Liver (tissue), 9 donors: Measurements from ENCODE around the gene DNAJC11. TPM values are rescaled to one million over a fixed set of nuclear protein-coding genes. Genes with fewer than 3 reads are reported as not detected.

ENCODE experiments used
- DNase-seq: peaks from one replicate; pipeline ENCODE4 v3.0.0-alpha.2; 2017; ENCODE audit warnings: low spot score
- H3K27ac ChIP-seq, 2 donors: one replicate each; pipeline ENCODE4 v1.7.0; 2013; ENCODE audit warnings: inconsistent platforms in 2 of 2, low read length in 2 of 2, control low read depth in 1 of 2, low read depth in 1 of 2, mild to moderate bottlenecking in 1 of 2
- H3K27me3 ChIP-seq, 4 donors: one replicate each; pipeline versions ENCODE4 v1.6.1 to v1.7.0; 2013; ENCODE audit warnings: low read length in 3 of 4, inconsistent platforms in 1 of 4, mild to moderate bottlenecking in 1 of 4, moderate library complexity in 1 of 4; ENCODE audit not compliant: control insufficient read depth in 4 of 4, insufficient read depth in 4 of 4
- H3K36me3 ChIP-seq, 4 donors: one replicate each; pipeline versions ENCODE4 v1.6.1 to v1.7.0; 2013; ENCODE audit warnings: low read length in 3 of 4, mild to moderate bottlenecking in 3 of 4, low read depth in 1 of 4, moderate library complexity in 1 of 4; ENCODE audit not compliant: control insufficient read depth in 4 of 4, insufficient read depth in 3 of 4
- H3K4me1 ChIP-seq, 4 donors: one replicate each; pipeline versions ENCODE4 v1.6.1 to v1.7.0; 2013; ENCODE audit warnings: low read length in 3 of 4, mild to moderate bottlenecking in 3 of 4, moderate library complexity in 1 of 4; ENCODE audit not compliant: control insufficient read depth in 4 of 4, insufficient read depth in 4 of 4
- H3K4me3 ChIP-seq, 3 donors: one replicate each; pipeline versions ENCODE4 v1.6.1 to v1.7.0; 2013; ENCODE audit warnings: low read length in 3 of 3, control low read depth in 1 of 3, low read depth in 1 of 3, mild to moderate bottlenecking in 1 of 3
- H3K9ac ChIP-seq, 2 donors: one replicate each; pipeline ENCODE4 v1.7.0; 2013; ENCODE audit warnings: low read length in 2 of 2, mild to moderate bottlenecking in 2 of 2, moderate library complexity in 2 of 2, control low read depth in 1 of 2, low read depth in 1 of 2
- H3K9me3 ChIP-seq, 4 donors: one replicate each; pipeline versions ENCODE4 v1.6.1 to v1.7.0; 2013; ENCODE audit warnings: low read length in 3 of 4; ENCODE audit not compliant: control insufficient read depth in 4 of 4
- EGR1 ChIP-seq, 2 donors: IDR thresholded peaks; 2 replicates each; pipeline ENCODE4 v1.6.1; 2016 to 2018; ENCODE audit warnings: antibody characterized with exemption in 2 of 2, low read depth in 2 of 2
- FOXA1 ChIP-seq: IDR thresholded peaks from 2 replicates; pipeline ENCODE4 v1.6.1; 2016; ENCODE audit warnings: antibody characterized with exemption
- FOXA2 ChIP-seq: IDR thresholded peaks from 2 replicates; pipeline ENCODE4 v1.6.1; 2016; ENCODE audit warnings: antibody characterized with exemption
- GABPA ChIP-seq, 2 donors: IDR thresholded peaks in 1 of 2; conservative IDR thresholded peaks in 1 of 2; 2 replicates each; pipeline ENCODE4 v1.6.1; 2016; ENCODE audit warnings: antibody characterized with exemption in 2 of 2, mild to moderate bottlenecking in 1 of 2, moderate library complexity in 1 of 2
- HNF4A ChIP-seq, 2 donors: conservative IDR thresholded peaks; 2 replicates each; pipeline ENCODE4 v1.6.1; 2016; ENCODE audit warnings: antibody characterized with exemption in 2 of 2, mild to moderate bottlenecking in 2 of 2
- HNF4G ChIP-seq: IDR thresholded peaks from 2 replicates; pipeline ENCODE4 v1.6.1; 2016; ENCODE audit warnings: antibody characterized with exemption
- JUND ChIP-seq, 2 donors: IDR thresholded peaks; 2 replicates each; pipeline ENCODE4 v1.6.1; 2016; ENCODE audit warnings: antibody characterized with exemption in 2 of 2
- NR2F2 ChIP-seq: IDR thresholded peaks from 2 replicates; pipeline ENCODE4 v1.6.1; 2016; ENCODE audit warnings: antibody characterized with exemption
- RXRA ChIP-seq, 2 donors: IDR thresholded peaks; 2 replicates each; pipeline ENCODE4 v1.6.1; 2017 to 2018; ENCODE audit warnings: antibody characterized with exemption in 2 of 2, mild to moderate bottlenecking in 1 of 2
- TAF1 ChIP-seq: conservative IDR thresholded peaks from 2 replicates; pipeline ENCODE4 v1.6.1; 2016; ENCODE audit warnings: antibody characterized with exemption, mild to moderate bottlenecking
- YY1 ChIP-seq: IDR thresholded peaks from 2 replicates; pipeline ENCODE4 v1.6.1; 2016; ENCODE audit warnings: antibody characterized with exemption, mild to moderate bottlenecking
- WGBS: extraction: QIAGEN DNeasy Blood & Tissue Kit; methylation state at CpG from one replicate; pipeline ENCODE4 v1.1.7; 2013; 5-methylcytosine and 5-hydroxymethylcytosine counted together
- polyA plus RNA-seq, 2 donors: library from polyadenylated mRNA; stranded (reverse) in 1 of 2; unstranded in 1 of 2; fragments of 200-250 nt in 1 of 2; fragments of >200 nt in 1 of 2; fragmentation: Nextera tagmentation in 1 of 2; extraction: Ambion mirVana in 1 of 2; gene quantifications; one replicate each; pipeline versions ENCODE4 v1.2.1 to v1.2.3, GENCODE V29; 2013 to 2015
- total RNA-seq, 2 donors: library from RNA; depleted of rRNA; stranded (reverse); fragments of >200 nt; gene quantifications; one replicate each; pipeline ENCODE4 v1.2.3, GENCODE V29; 2014
- TF ChIP-seq, protein P1 (sequence below): IDR thresholded peaks from 2 replicates; pipeline ENCODE4 v1.6.1; 2016; ENCODE audit warnings: antibody characterized with exemption, mild to moderate bottlenecking
- TF ChIP-seq, protein P2 (sequence below): IDR thresholded peaks from 2 replicates; pipeline ENCODE4 v1.6.1; 2016; ENCODE audit warnings: antibody characterized with exemption
- TF ChIP-seq, protein P3 (sequence below): IDR thresholded peaks from 2 replicates; pipeline ENCODE4 v1.6.1; 2016; ENCODE audit warnings: antibody characterized with exemption
- TF ChIP-seq, protein P4 (sequence below): fragments of 150-350 bp; IDR thresholded peaks from 2 replicates; pipeline ENCODE4 v1.5.1; 2017; ENCODE audit warnings: improper control_type of control experiment, low read depth, low read length; ENCODE audit not compliant: missing input control
- TF ChIP-seq, protein P5 (sequence below): IDR thresholded peaks from 2 replicates; pipeline ENCODE4 v1.6.1; 2016; ENCODE audit warnings: antibody characterized with exemption
- donor health status: healthy.
- donor health status: healthy.
- donor health status: healthy.
- donor health status: healthy.
- donor health status: healthy.

Gene DNAJC11
- total and polyA plus RNA-seq, 4 donors: 16.5 to 36.1 (median 23.8) TPM

DNA sequence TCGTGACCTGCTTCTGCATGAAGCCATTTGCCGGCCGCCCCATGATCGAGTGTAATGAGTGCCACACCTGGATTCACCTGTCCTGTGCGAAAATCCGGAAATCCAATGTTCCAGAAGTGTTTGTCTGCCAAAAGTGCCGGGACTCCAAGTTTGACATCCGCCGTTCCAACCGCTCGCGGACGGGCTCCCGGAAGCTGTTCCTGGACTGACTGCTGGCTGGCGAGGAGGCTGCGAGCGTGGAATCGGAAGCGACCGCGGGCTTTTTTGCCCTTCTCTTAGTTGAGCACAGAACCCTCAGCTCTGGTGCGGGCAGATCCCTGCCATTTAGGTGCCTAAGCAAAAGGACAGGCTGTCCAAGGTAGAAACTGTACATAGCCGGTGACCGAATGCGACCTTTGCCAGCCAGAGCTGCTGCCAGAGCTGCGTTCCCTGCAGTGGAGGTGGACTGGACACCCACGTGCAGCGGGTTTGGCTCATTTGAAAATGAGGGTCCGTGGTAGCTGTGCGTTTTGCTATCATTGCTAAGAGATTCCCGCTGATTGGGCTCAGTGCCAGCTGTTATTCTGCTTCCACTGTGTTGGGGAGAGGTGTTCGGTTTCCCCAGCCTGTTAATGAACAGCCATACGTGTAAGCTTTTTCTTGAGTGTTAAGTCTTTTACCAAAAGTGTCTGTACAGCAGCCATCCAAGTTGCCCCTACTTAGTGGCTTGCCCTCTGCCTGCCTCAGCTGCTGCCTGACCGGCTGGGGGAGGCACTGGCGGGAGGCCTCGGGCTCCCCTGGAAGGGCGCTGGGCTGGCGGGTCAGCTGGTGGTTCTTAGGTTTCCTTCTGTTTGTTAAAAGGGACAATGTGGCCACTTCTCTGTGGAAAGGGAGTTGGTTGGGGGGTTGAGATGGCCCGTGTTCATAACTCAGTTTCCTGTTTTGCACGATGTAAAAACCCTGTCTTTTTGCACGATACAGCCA lies 79.9 kb downstream of the DNAJC11 start:
- Histone ChIP-seq H3K9me3 (no peaks in the 10 kb centered on the region), H3K4me3 (no peak overlapping the region), H3K27ac (peak overlapping the region; percentile 8 to 52), H3K27me3 (no peaks in the 10 kb centered on the region), H3K4me1 (peaks cover 6 to 52% (median 39%) of the 10 kb centered on the region in 4 donors), H3K36me3 (peaks cover 1 to 7% (median 5%) of the 10 kb centered on the region in 4 donors), H3K9ac (no peak overlapping the region)
- TF ChIP-seq, protein P1, sequence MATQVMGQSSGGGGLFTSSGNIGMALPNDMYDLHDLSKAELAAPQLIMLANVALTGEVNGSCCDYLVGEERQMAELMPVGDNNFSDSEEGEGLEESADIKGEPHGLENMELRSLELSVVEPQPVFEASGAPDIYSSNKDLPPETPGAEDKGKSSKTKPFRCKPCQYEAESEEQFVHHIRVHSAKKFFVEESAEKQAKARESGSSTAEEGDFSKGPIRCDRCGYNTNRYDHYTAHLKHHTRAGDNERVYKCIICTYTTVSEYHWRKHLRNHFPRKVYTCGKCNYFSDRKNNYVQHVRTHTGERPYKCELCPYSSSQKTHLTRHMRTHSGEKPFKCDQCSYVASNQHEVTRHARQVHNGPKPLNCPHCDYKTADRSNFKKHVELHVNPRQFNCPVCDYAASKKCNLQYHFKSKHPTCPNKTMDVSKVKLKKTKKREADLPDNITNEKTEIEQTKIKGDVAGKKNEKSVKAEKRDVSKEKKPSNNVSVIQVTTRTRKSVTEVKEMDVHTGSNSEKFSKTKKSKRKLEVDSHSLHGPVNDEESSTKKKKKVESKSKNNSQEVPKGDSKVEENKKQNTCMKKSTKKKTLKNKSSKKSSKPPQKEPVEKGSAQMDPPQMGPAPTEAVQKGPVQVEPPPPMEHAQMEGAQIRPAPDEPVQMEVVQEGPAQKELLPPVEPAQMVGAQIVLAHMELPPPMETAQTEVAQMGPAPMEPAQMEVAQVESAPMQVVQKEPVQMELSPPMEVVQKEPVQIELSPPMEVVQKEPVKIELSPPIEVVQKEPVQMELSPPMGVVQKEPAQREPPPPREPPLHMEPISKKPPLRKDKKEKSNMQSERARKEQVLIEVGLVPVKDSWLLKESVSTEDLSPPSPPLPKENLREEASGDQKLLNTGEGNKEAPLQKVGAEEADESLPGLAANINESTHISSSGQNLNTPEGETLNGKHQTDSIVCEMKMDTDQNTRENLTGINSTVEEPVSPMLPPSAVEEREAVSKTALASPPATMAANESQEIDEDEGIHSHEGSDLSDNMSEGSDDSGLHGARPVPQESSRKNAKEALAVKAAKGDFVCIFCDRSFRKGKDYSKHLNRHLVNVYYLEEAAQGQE: no peak
- TF ChIP-seq HNF4A (conservative IDR thresholded peaks at IDR 0.05) (peak in 1 of 2 donors; percentile 40), GABPA (IDR thresholded peaks at IDR 0.05 in 1 of 2, conservative IDR thresholded peaks at IDR 0.05 in 1 of 2) (peak in 1 of 2 donors; percentile 21), RXRA (IDR thresholded peaks at IDR 0.05) (peak in 1 of 2 donors; percentile 60), JUND (IDR thresholded peaks at IDR 0.05) (no peak), YY1 (peak; percentile 60)
- TF ChIP-seq, protein P2, sequence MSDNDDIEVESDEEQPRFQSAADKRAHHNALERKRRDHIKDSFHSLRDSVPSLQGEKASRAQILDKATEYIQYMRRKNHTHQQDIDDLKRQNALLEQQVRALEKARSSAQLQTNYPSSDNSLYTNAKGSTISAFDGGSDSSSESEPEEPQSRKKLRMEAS: peak; percentile 33
- WGBS: 56% methylated on average over 41 of the region's 41 CpGs
- no peak for DNase-seq

DNA sequence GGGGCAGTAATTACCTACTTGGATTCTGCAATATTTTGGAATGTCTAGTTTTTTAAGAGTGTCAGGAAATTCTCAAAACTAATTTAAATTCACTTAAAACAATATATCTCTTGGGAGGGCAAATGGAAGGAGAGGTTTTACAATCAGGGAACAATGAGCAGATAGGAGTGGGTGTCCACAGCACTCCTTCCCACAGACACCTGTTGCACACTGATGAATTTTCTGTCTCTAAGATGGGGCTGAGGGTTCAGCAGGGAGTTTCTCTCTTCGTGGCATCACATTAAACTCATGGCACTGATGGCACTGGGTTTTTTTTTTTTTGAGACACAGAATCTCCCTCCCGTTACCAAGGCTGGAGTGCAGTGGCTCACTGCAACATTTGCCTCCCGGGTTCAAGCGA lies 82.6 kb downstream of the DNAJC11 start:
- Histone ChIP-seq H3K36me3 (peaks cover 1 to 7% (median 5%) of the 10 kb centered on the region in 4 donors), H3K9me3 (no peaks in the 10 kb centered on the region), H3K4me3 (no peak overlapping the region), H3K27ac (no peak overlapping the region), H3K4me1 (peaks cover 6 to 37% (median 31%) of the 10 kb centered on the region in 4 donors), H3K27me3 (no peaks in the 10 kb centered on the region), H3K9ac (no peak overlapping the region)
- DNase-seq: no peak
- 97% methylated on average over 4 of the region's 4 CpGs for WGBS
- TF ChIP-seq, protein P3, sequence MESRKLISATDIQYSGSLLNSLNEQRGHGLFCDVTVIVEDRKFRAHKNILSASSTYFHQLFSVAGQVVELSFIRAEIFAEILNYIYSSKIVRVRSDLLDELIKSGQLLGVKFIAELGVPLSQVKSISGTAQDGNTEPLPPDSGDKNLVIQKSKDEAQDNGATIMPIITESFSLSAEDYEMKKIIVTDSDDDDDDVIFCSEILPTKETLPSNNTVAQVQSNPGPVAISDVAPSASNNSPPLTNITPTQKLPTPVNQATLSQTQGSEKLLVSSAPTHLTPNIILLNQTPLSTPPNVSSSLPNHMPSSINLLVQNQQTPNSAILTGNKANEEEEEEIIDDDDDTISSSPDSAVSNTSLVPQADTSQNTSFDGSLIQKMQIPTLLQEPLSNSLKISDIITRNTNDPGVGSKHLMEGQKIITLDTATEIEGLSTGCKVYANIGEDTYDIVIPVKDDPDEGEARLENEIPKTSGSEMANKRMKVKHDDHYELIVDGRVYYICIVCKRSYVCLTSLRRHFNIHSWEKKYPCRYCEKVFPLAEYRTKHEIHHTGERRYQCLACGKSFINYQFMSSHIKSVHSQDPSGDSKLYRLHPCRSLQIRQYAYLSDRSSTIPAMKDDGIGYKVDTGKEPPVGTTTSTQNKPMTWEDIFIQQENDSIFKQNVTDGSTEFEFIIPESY: no peak
- TF ChIP-seq GABPA (IDR thresholded peaks at IDR 0.05 in 1 of 2, conservative IDR thresholded peaks at IDR 0.05 in 1 of 2): no peak
- no peak for TF ChIP-seq TAF1
- no peak for TF ChIP-seq FOXA1
- no peak for TF ChIP-seq EGR1 (IDR thresholded peaks at IDR 0.05; ENCODE audit: low read depth in 2 of 2)
- TF ChIP-seq, protein P4, sequence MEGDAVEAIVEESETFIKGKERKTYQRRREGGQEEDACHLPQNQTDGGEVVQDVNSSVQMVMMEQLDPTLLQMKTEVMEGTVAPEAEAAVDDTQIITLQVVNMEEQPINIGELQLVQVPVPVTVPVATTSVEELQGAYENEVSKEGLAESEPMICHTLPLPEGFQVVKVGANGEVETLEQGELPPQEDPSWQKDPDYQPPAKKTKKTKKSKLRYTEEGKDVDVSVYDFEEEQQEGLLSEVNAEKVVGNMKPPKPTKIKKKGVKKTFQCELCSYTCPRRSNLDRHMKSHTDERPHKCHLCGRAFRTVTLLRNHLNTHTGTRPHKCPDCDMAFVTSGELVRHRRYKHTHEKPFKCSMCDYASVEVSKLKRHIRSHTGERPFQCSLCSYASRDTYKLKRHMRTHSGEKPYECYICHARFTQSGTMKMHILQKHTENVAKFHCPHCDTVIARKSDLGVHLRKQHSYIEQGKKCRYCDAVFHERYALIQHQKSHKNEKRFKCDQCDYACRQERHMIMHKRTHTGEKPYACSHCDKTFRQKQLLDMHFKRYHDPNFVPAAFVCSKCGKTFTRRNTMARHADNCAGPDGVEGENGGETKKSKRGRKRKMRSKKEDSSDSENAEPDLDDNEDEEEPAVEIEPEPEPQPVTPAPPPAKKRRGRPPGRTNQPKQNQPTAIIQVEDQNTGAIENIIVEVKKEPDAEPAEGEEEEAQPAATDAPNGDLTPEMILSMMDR: no peak
- TF ChIP-seq JUND (IDR thresholded peaks at IDR 0.05): no peak
- TF ChIP-seq, protein P5, sequence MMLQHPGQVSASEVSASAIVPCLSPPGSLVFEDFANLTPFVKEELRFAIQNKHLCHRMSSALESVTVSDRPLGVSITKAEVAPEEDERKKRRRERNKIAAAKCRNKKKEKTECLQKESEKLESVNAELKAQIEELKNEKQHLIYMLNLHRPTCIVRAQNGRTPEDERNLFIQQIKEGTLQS: no peak
- TF ChIP-seq FOXA2: no peak
- no peak for TF ChIP-seq HNF4G
- no peak for TF ChIP-seq NR2F2
- TF ChIP-seq HNF4A (conservative IDR thresholded peaks at IDR 0.05): no peak
